ENCODE measurements around the gene BEAN1.

The BEAN1 gene

GRCh38 chr16:66429290-66429962, 2.3 kb downstream of the BEAN1 start:
- Histone ChIP-seq H3K27ac (ENCODE audit: low read depth, low read length) (no peak overlapping the region), H3K4me1 (ENCODE audit: control insufficient read depth, insufficient read depth, low read length) (no peaks in the 10 kb centered on the region), H3K9ac (ENCODE audit: low read length) (no peak overlapping the region), H3K27me3 (ENCODE audit: control insufficient read depth, insufficient read depth, low read length) (peaks cover 35% of the 10 kb centered on the region), H3K4me3 (ENCODE audit: low read length) (no peak overlapping the region), H3K36me3 (ENCODE audit: control insufficient read depth, insufficient read depth, low read length) (no peaks in the 10 kb centered on the region)

GRCh38 chr16:66430214-66430613, 3.1 kb downstream of the BEAN1 start:
- no peak overlapping the region for H3K27ac ChIP-seq (ENCODE audit: low read depth, low read length)
- H3K36me3 ChIP-seq (ENCODE audit: control insufficient read depth, insufficient read depth, low read length): no peaks in the 10 kb centered on the region
- no peak overlapping the region for H3K9ac ChIP-seq (ENCODE audit: low read length)
- H3K4me1 ChIP-seq (ENCODE audit: control insufficient read depth, insufficient read depth, low read length): no peaks in the 10 kb centered on the region
- H3K4me3 ChIP-seq (ENCODE audit: low read length): no peak overlapping the region
- peaks cover 34% of the 10 kb centered on the region for H3K27me3 ChIP-seq (ENCODE audit: control insufficient read depth, insufficient read depth, low read length)

GRCh38 chr16:66431760-66432159, 4.7 kb downstream of the BEAN1 start:
- Histone ChIP-seq H3K9ac (ENCODE audit: low read length) (no peak overlapping the region), H3K36me3 (ENCODE audit: control insufficient read depth, insufficient read depth, low read length) (no peaks in the 10 kb centered on the region), H3K27me3 (ENCODE audit: control insufficient read depth, insufficient read depth, low read length) (peaks cover 22% of the 10 kb centered on the region), H3K4me3 (ENCODE audit: low read length) (no peak overlapping the region), H3K27ac (ENCODE audit: low read depth, low read length) (no peak overlapping the region), H3K4me1 (ENCODE audit: control insufficient read depth, insufficient read depth, low read length) (no peaks in the 10 kb centered on the region)

DNA sequence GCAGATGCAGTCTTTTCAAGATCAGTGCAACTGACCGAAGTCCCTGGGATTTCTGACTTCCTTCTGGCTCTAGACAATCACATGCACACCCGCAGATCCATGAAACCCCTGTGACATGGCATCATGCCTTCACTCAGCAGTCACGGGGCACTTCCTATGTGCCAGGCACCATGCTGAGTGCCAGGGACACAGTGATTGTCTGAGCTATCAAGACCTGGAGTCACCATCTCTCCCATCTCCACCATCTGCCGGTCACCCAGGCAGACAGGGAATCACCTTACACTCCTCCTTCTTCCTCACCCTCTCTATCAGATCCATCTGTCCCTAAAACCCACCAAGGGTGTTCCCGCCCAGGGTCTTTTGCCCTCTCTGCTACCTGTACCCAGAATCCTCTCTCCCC, 5.3 kb downstream of the BEAN1 start:
- Histone ChIP-seq H3K27me3 (ENCODE audit: control insufficient read depth, insufficient read depth, low read length) (peaks cover 21% of the 10 kb centered on the region), H3K27ac (ENCODE audit: low read depth, low read length) (no peak overlapping the region)

DNA sequence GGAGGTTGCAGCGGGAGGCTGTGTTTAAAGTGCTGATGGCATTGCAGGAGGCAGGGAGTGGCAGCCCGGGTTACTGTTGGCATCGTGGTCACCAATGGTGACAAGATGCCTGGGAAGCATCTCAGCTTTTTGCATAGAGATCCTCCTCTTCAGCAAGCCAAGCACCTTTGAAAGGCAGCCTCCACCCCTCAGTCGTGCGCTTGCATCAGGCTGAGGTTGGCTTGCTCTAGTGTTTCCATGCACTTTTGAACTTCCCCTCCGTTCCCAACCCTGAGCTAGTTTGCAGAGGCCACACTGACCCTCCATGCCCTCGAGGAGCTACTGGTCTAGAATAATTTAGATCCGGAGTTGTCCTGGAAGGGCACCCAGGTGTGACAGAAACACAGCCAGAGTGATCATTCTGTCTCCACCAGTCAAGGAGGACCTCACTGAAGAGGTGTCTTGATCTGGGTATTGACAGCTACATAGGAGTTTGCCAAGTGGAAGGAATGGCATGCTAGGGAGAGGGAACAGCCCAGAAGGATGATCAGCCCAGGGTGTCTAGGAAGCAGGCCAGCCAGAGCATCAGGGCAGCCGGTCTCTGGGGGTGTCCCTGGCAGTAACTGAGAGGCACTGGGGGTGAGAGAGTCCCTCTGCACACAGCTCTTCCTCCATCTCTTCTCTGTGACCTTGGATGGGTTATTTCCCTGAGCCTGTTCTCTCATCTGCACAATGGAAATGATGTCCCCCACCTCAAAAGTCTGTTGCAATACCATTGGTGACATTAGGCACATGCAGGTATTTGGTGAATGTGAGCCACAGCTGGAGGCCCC, 7.7 kb downstream of the BEAN1 start:
- Histone ChIP-seq H3K4me3 (ENCODE audit: low read length) (no peak overlapping the region), H3K27me3 (ENCODE audit: control insufficient read depth, insufficient read depth, low read length) (peaks cover under 1% of the 10 kb centered on the region), H3K9ac (ENCODE audit: low read length) (no peak overlapping the region), H3K36me3 (ENCODE audit: control insufficient read depth, insufficient read depth, low read length) (no peaks in the 10 kb centered on the region), H3K27ac (ENCODE audit: low read depth, low read length) (no peak overlapping the region), H3K4me1 (ENCODE audit: control insufficient read depth, insufficient read depth, low read length) (no peaks in the 10 kb centered on the region)

More for the DNA sequence above, 5.3 kb downstream of the BEAN1 start:
- no peaks in the 10 kb centered on the region for H3K4me1 ChIP-seq (ENCODE audit: control insufficient read depth, insufficient read depth, low read length)
- H3K4me3 ChIP-seq (ENCODE audit: low read length): no peak overlapping the region
- H3K36me3 ChIP-seq (ENCODE audit: control insufficient read depth, insufficient read depth, low read length): no peaks in the 10 kb centered on the region
- no peak overlapping the region for H3K9ac ChIP-seq (ENCODE audit: low read length)

- H3K4me1 ChIP-seq (ENCODE audit: control insufficient read depth, insufficient read depth, low read length): no peaks in the 10 kb centered on the region
- H3K4me3 ChIP-seq (ENCODE audit: low read length): no peak overlapping the region
- H3K36me3 ChIP-seq (ENCODE audit: control insufficient read depth, insufficient read depth, low read length): no peaks in the 10 kb centered on the region
- no peak overlapping the region for H3K27ac ChIP-seq (ENCODE audit: low read depth, low read length)
- no peaks in the 10 kb centered on the region for H3K27me3 ChIP-seq (ENCODE audit: control insufficient read depth, insufficient read depth, low read length)
- no peak overlapping the region for H3K9ac ChIP-seq (ENCODE audit: low read length)
These were observed 8.8 kb downstream of the BEAN1 start for GRCh38 chr16:66435896-66436295.

DNA sequence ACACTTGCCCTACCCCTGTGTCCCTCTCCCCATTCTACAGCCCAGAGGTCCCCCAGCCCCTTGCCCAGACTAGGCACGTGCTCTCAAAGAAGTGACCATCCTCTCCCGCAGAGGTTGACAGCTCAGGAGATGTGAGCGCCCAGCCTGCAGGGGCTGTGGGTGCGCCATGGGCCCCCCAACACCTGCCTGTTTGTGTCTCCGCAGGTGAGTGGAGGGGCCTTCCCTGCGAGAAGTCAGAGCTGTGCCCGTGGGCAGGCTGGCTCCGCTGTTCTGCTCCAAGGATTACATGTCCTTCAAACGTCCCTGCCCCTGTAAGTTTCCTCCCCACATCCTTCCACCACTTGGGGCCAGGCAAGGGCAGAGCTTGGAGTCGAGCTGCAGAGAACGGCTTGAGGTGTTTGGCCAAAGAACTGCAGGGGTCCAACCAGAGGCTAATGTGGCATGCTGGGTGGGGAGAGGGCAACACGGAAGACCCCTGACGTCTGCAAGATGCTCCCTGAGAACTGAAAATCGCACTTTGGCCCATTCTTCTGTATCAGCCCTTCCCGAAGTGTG, 10.4 kb downstream of the BEAN1 start:
- no peak overlapping the region for H3K27ac ChIP-seq (ENCODE audit: low read depth, low read length)
- H3K27me3 ChIP-seq (ENCODE audit: control insufficient read depth, insufficient read depth, low read length): no peaks in the 10 kb centered on the region
- H3K4me3 ChIP-seq (ENCODE audit: low read length): no peak overlapping the region
- H3K36me3 ChIP-seq (ENCODE audit: control insufficient read depth, insufficient read depth, low read length): no peaks in the 10 kb centered on the region
- no peak overlapping the region for H3K9ac ChIP-seq (ENCODE audit: low read length)
- H3K4me1 ChIP-seq (ENCODE audit: control insufficient read depth, insufficient read depth, low read length): no peaks in the 10 kb centered on the region

DNA sequence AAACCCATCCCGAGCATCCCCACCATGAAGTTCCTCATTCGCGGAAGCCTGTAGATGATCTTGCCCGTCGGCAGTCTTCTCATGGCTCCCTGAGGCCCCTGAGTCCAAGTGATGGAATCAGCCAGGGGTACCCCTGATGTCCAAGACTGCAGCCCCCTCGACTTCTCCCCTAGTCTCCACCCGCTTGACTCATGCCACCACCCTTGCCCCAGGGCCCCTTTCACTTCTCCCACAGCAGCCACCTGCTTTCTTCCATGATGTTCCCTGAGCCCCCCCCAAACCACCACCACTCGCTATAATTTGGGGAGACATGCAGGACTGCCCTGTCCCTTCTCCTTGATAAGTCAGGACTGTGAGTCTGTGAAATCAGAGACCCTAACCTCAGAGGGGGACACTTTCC, 11.4 kb downstream of the BEAN1 start:
- no peaks in the 10 kb centered on the region for H3K27me3 ChIP-seq (ENCODE audit: control insufficient read depth, insufficient read depth, low read length)
- H3K36me3 ChIP-seq (ENCODE audit: control insufficient read depth, insufficient read depth, low read length): no peaks in the 10 kb centered on the region
- H3K9ac ChIP-seq (ENCODE audit: low read length): no peak overlapping the region
- no peaks in the 10 kb centered on the region for H3K4me1 ChIP-seq (ENCODE audit: control insufficient read depth, insufficient read depth, low read length)
- H3K27ac ChIP-seq (ENCODE audit: low read depth, low read length): no peak overlapping the region
- H3K4me3 ChIP-seq (ENCODE audit: low read length): no peak overlapping the region

DNA sequence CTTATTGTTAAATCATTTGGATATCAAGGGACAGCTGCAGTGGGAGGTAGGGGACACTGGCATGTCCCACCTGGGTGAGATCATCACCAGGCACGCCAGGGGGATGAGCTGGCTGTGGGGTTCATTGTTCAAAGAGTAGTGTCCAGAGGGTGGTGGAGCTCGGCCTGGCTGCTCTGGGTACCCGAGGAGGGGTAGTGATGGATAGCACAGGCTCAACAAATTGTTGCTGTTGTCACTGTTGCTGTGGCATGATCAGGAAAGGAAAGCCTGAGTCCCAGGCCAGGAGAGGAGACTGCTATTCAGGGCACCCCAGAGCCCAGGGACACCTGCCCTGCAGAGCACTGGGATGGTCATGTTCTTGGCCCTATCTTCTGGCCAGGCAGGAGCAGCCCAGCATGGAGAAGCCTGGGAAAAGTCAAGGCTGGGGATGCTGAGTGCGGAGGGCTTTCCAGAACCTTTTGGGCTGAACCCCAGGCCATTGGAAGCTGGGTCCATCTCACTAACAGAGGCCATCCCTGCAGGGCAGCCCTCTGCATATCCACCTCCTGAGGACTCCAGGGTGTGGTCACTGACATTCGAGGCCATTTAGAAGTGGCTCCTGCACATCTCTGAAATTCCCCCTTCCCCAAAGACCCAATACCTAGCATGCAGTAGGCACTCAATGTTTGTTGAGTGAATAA, 12.1 kb downstream of the BEAN1 start:
- Histone ChIP-seq H3K4me1 (ENCODE audit: control insufficient read depth, insufficient read depth, low read length) (no peaks in the 10 kb centered on the region), H3K27ac (ENCODE audit: low read depth, low read length) (no peak overlapping the region), H3K27me3 (ENCODE audit: control insufficient read depth, insufficient read depth, low read length) (no peaks in the 10 kb centered on the region), H3K9ac (ENCODE audit: low read length) (no peak overlapping the region), H3K36me3 (ENCODE audit: control insufficient read depth, insufficient read depth, low read length) (no peaks in the 10 kb centered on the region), H3K4me3 (ENCODE audit: low read length) (no peak overlapping the region)

DNA sequence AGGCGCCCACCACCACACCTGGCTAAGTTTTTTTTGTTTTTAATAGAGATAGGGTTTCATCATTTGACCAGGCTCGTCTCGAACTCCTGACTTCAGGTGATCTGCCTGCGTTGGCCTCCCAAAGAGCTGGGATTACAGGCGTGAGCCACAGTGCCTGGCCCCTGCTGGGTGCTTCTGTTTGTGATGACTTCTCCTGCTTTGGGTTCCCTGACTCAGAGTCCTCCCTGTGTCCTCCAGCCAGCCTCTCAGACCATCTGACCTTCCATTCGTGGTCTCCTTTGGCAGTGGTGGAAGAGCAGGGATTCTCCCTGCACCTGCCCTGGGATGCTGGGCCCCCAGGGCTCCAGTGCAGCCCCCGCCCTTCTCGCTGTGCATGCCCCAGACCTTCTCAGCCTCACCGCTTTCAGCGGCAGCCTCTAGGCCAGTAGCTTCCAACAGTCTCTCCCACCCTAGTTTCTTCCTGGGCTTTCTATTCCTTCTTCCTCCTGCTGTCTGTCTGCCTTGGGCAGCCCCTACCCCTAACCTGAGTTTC, 13.2 kb downstream of the BEAN1 start:
- no peaks in the 10 kb centered on the region for H3K27me3 ChIP-seq (ENCODE audit: control insufficient read depth, insufficient read depth, low read length)
- no peaks in the 10 kb centered on the region for H3K36me3 ChIP-seq (ENCODE audit: control insufficient read depth, insufficient read depth, low read length)
- no peaks in the 10 kb centered on the region for H3K4me1 ChIP-seq (ENCODE audit: control insufficient read depth, insufficient read depth, low read length)
- no peak overlapping the region for H3K9ac ChIP-seq (ENCODE audit: low read length)
- no peak overlapping the region for H3K4me3 ChIP-seq (ENCODE audit: low read length)
- no peak overlapping the region for H3K27ac ChIP-seq (ENCODE audit: low read depth, low read length)

GRCh38 chr16:66440970-66441369, 13.9 kb downstream of the BEAN1 start:
- Histone ChIP-seq H3K27ac (ENCODE audit: low read depth, low read length) (no peak overlapping the region), H3K27me3 (ENCODE audit: control insufficient read depth, insufficient read depth, low read length) (peaks cover 2% of the 10 kb centered on the region), H3K4me1 (ENCODE audit: control insufficient read depth, insufficient read depth, low read length) (no peaks in the 10 kb centered on the region), H3K36me3 (ENCODE audit: control insufficient read depth, insufficient read depth, low read length) (no peaks in the 10 kb centered on the region), H3K4me3 (ENCODE audit: low read length) (no peak overlapping the region), H3K9ac (ENCODE audit: low read length) (no peak overlapping the region)
